HEK293 (cell line): ENCODE data around the gene HS3ST1.

ENCODE experiments used
- HOXA7 ChIP-seq: sonication (generic); formaldehyde crosslinking; IDR thresholded peaks from 2 replicates; pipeline ENCODE4 v1.8.1; 2022; ENCODE audit warnings: missing genetic modification reagents, borderline replicate concordance
- ZBTB17 ChIP-seq: fragments of 450-650 bp; formaldehyde crosslinking; IDR thresholded peaks from 2 replicates; pipeline ENCODE4 v1.5.1; 2016; ENCODE audit warnings: missing biosample characterization, missing genetic modification characterization
- ZNF558 ChIP-seq: fragments of 450-650 bp; formaldehyde crosslinking; IDR thresholded peaks from 2 replicates; pipeline ENCODE4 v1.5.1; 2016; ENCODE audit warnings: missing biosample characterization, missing genetic modification characterization
- ZNF561 ChIP-seq: fragments of 450-650 bp; IDR thresholded peaks from 2 replicates; pipeline ENCODE4 v1.5.1; 2018; ENCODE audit warnings: missing biosample characterization, missing genetic modification characterization, borderline replicate concordance
- TF ChIP-seq, protein P1 (sequence below): fragments of 450-650 bp; formaldehyde crosslinking; IDR thresholded peaks from 2 replicates; pipeline ENCODE4 v1.5.1; 2016; ENCODE audit warnings: missing biosample characterization, missing genetic modification characterization
- TF ChIP-seq, protein P2 (sequence below): fragments of 450-650 bp; formaldehyde crosslinking; IDR thresholded peaks from 2 replicates; pipeline ENCODE4 v1.5.1; 2016; ENCODE audit warnings: missing biosample characterization, missing genetic modification characterization
- TF ChIP-seq, protein P3 (sequence below): fragments of 450-650 bp; formaldehyde crosslinking; IDR thresholded peaks from 2 replicates; pipeline ENCODE4 v1.5.1; 2016; ENCODE audit warnings: missing biosample characterization, missing genetic modification characterization

DNA sequence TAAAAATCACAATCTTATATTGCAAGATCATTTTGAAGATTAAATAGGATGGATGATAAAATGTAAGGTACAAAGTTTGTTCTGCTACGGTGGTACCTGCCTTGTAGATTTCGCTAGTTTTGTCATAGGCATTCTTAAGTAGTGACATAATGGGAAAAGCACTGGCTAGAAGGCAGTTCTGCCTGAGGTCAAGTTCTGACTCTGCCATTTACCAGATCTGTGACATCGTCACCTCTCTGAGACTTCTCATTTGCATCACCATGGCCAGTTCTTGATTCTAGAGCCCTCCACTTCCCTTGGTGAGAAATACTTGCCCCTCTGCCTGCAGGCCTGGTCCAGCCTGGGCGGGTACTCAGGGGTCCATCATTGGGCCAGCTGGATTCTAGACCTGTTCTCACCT, 85.2 kb downstream of the HS3ST1 start:
- TF ChIP-seq, protein P1, sequence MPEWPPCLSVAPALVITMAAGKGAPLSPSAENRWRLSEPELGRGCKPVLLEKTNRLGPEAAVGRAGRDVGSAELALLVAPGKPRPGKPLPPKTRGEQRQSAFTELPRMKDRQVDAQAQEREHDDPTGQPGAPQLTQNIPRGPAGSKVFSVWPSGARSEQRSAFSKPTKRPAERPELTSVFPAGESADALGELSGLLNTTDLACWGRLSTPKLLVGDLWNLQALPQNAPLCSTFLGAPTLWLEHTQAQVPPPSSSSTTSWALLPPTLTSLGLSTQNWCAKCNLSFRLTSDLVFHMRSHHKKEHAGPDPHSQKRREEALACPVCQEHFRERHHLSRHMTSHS (tag by site-specific recombination), result no peak
- TF ChIP-seq HOXA7 (CRISPR knock-in tag) (no peak), ZNF558 (tag by site-specific recombination) (no peak), ZBTB17 (tag by site-specific recombination) (no peak), ZNF561 (tag by site-specific recombination) (no peak)
- TF ChIP-seq, protein P2, sequence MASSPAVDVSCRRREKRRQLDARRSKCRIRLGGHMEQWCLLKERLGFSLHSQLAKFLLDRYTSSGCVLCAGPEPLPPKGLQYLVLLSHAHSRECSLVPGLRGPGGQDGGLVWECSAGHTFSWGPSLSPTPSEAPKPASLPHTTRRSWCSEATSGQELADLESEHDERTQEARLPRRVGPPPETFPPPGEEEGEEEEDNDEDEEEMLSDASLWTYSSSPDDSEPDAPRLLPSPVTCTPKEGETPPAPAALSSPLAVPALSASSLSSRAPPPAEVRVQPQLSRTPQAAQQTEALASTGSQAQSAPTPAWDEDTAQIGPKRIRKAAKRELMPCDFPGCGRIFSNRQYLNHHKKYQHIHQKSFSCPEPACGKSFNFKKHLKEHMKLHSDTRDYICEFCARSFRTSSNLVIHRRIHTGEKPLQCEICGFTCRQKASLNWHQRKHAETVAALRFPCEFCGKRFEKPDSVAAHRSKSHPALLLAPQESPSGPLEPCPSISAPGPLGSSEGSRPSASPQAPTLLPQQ (tag by site-specific recombination), result no peak
- TF ChIP-seq, protein P3, sequence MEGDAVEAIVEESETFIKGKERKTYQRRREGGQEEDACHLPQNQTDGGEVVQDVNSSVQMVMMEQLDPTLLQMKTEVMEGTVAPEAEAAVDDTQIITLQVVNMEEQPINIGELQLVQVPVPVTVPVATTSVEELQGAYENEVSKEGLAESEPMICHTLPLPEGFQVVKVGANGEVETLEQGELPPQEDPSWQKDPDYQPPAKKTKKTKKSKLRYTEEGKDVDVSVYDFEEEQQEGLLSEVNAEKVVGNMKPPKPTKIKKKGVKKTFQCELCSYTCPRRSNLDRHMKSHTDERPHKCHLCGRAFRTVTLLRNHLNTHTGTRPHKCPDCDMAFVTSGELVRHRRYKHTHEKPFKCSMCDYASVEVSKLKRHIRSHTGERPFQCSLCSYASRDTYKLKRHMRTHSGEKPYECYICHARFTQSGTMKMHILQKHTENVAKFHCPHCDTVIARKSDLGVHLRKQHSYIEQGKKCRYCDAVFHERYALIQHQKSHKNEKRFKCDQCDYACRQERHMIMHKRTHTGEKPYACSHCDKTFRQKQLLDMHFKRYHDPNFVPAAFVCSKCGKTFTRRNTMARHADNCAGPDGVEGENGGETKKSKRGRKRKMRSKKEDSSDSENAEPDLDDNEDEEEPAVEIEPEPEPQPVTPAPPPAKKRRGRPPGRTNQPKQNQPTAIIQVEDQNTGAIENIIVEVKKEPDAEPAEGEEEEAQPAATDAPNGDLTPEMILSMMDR (tag by site-specific recombination), result no peak
